Measurements from ENCODE around the gene MAP2K5.

DNA sequence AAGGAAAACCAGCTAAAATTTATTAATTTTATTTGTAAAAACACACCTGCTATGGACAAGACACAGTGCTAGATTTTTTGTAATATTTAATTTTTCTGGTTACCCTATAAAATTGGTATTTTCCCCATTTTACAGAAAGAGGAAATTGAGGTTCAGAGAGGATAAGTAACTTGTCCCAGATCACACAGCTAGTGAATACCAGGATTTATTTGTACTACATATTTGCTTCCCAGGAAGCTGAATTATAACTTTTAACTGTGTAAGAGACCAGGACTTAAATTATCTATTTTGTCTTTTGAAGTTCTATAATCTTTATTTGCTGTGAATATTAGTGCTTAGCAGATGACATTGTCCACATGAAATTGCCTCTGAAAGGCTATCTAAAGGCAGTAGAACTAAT, 49.7 kb downstream of the MAP2K5 start:
- TF ChIP-seq CTCF (IDR thresholded peaks at IDR 0.05) (no peak), POLR2A (IDR thresholded peaks at IDR 0.05; ENCODE audit: low read length) (no peak), ESRRA (IDR thresholded peaks at IDR 0.05; ENCODE audit: borderline replicate concordance, low read length) (no peak), SMC3 (IDR thresholded peaks at IDR 0.05) (no peak), RAD21 (conservative IDR thresholded peaks at IDR 0.05 in 1 of 2, IDR thresholded peaks at IDR 0.05 in 1 of 2) (no peak), NR3C1 (IDR thresholded peaks at IDR 0.05) (no peak), HMGXB4 (CRISPR knock-in tag; IDR thresholded peaks at IDR 0.05; ENCODE audit: borderline replicate concordance) (no peak), KDM5A (IDR thresholded peaks at IDR 0.05) (no peak), MAX (IDR thresholded peaks at IDR 0.05) (no peak)
